ENCODE results near the gene FES. TPM values are rescaled to one million over a fixed set of nuclear protein-coding genes. Genes with fewer than 3 reads are reported as not detected.

Gene FES
- total and polyA plus RNA-seq, 2 donors from 2014 or later, result 9.3 to 33.5 TPM

DNA sequence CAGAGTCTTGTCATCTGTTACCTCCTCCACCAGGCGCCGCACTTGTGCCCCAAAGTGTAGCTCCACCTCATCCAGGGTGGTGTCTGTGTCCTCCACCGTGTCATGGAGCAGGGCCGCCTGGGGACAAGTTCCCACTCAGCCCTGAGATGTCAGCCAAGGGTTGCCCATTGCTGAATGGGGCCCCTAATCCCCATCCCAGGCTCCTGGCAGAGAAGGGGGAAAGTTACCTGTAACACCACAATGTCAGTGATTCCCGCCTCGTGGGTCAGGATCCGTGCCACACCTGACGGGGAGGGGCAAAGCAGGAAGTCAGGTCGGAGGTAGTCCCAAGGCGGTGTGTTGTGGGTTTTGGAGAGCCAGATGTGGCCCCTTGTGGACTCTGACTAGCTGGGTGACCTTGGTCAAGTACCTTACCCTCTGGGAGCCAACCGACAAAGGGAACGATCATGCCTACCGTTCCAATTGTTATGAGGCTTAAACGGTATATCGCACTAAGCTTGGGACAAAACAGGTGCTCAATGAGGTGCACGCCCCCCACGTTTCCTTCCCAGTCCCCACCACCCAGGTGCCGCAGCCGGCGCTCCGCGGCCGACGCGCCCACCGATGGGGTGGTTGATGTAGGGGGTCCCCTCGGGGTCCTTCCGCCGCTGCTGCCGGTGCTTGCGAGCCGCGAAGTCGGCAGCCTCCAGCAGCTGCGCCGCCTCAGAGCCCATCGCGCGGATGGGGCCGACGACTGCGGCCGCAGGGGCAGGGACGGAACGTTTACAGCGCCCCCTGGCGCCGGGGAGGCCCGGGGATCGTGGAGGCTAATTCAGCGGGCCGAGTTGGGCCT is 47.7 kb downstream of the FES start, which contains the start of gene HDDC3:
HDDC3 (minus strand) TSS at position 722 of the 832 bp plus-strand sequence; CDS start at position 713, 9 bp downstream.
- TF ChIP-seq, protein P1, sequence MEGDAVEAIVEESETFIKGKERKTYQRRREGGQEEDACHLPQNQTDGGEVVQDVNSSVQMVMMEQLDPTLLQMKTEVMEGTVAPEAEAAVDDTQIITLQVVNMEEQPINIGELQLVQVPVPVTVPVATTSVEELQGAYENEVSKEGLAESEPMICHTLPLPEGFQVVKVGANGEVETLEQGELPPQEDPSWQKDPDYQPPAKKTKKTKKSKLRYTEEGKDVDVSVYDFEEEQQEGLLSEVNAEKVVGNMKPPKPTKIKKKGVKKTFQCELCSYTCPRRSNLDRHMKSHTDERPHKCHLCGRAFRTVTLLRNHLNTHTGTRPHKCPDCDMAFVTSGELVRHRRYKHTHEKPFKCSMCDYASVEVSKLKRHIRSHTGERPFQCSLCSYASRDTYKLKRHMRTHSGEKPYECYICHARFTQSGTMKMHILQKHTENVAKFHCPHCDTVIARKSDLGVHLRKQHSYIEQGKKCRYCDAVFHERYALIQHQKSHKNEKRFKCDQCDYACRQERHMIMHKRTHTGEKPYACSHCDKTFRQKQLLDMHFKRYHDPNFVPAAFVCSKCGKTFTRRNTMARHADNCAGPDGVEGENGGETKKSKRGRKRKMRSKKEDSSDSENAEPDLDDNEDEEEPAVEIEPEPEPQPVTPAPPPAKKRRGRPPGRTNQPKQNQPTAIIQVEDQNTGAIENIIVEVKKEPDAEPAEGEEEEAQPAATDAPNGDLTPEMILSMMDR (IDR thresholded peaks at IDR 0.05; ENCODE audit: borderline replicate concordance, extremely low read depth, insufficient read depth), result peak; percentile 88
- Histone ChIP-seq H3K9me3 (ENCODE audit: control insufficient read depth in 2 of 3, insufficient read depth in 1 of 3, low read length in 3 of 3) (no peaks in the 10 kb centered on the region), H3K27me3 (ENCODE audit: control insufficient read depth, insufficient read depth, low read length) (no peaks in the 10 kb centered on the region), H3K4me3 (ENCODE audit: low read length in 3 of 3) (peak within 1 kb of the TSS; percentile 87 to 94 (median 91)), H3K4me1 (ENCODE audit: control insufficient read depth in 2 of 3, insufficient read depth in 2 of 3, low read depth in 1 of 3, low read length in 3 of 3) (peaks cover 0 to 34% (median 14%) of the 10 kb centered on the region in 3 donors), H3K36me3 (ENCODE audit: control insufficient read depth in 2 of 3, insufficient read depth in 3 of 3, low read length in 3 of 3) (no peaks in the 10 kb centered on the region), H3K9ac (ENCODE audit: low read length in 3 of 3) (peak within 1 kb of the TSS; percentile 42 to 96 (median 80)), H3K27ac (ENCODE audit: low read depth in 2 of 2, low read length in 2 of 2) (peak within 1 kb of the TSS; percentile 80 to 94)
- no peak for FAIRE-seq
- peak; percentile 87 to 95 (median 90) for DNase-seq
- intact Hi-C loops (cut with DNase I), result no loop called here

DNA sequence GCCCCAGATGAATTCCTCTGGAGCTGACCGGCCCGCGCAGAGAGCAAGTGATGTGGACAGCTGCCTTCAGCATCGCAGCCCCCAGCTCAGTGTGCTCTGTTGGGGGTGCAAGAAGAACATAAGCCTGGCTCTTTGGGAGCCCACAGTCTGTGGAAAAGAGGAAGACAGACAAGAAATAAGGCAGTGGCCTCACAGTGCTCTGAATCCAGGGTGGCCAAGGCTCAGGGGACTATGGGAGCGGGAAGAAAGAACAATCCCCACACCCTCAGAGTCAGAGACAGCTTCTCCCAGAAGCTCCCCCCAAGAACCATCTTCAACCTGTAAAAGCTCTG is 48.3 kb downstream of the FES start:
- no peaks in the 10 kb centered on the region for H3K36me3 ChIP-seq (ENCODE audit: control insufficient read depth in 2 of 3, insufficient read depth in 3 of 3, low read length in 3 of 3)
- FAIRE-seq (no peak), DNase-seq (no peak)
- TF ChIP-seq, protein P1 (IDR thresholded peaks at IDR 0.05; ENCODE audit: borderline replicate concordance, extremely low read depth, insufficient read depth), result no peak
- peaks cover 0 to 34% (median 14%) of the 10 kb centered on the region in 3 donors for H3K4me1 ChIP-seq (ENCODE audit: control insufficient read depth in 2 of 3, insufficient read depth in 2 of 3, low read depth in 1 of 3, low read length in 3 of 3)
- no peak overlapping the region for H3K9ac ChIP-seq (ENCODE audit: low read length in 3 of 3)
- H3K9me3 ChIP-seq (ENCODE audit: control insufficient read depth in 2 of 3, insufficient read depth in 1 of 3, low read length in 3 of 3), result no peaks in the 10 kb centered on the region
- intact Hi-C loops (cut with DNase I), result no loop called here
- peak overlapping the region in 1 of 2 donors; percentile 94 for H3K27ac ChIP-seq (ENCODE audit: low read depth in 2 of 2, low read length in 2 of 2)
- no peaks in the 10 kb centered on the region for H3K27me3 ChIP-seq (ENCODE audit: control insufficient read depth, insufficient read depth, low read length)
- peak overlapping the region in 1 of 3 donors; percentile 87 for H3K4me3 ChIP-seq (ENCODE audit: low read length in 3 of 3)

DNA sequence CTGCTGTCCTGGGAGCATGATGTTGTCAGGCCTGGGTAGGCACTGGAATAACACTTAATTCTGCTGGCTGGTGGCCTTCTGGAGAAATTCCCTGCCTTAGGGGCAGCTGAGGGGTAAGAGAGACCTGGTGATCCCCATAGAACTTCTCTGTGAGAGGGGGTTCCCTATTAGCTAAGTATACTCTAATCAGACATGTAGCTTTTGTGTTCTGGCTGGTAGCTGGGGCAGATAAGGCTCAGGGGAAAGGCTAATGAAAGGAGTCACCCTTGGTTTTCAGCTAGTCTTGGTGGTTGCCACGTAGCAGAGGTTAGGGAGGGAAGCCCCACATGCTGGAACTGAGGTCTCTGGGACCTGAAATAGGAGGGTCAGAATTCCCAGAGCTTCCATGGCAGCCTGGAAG is 49.0 kb downstream of the FES start:
- no peak for DNase-seq
- Histone ChIP-seq H3K9ac (ENCODE audit: low read length in 3 of 3) (peak overlapping the region in 1 of 3 donors; percentile 6), H3K36me3 (ENCODE audit: control insufficient read depth in 2 of 3, insufficient read depth in 3 of 3, low read length in 3 of 3) (peaks cover 0 to 2% (median 0%) of the 10 kb centered on the region in 3 donors), H3K27me3 (ENCODE audit: control insufficient read depth, insufficient read depth, low read length) (no peaks in the 10 kb centered on the region), H3K4me3 (ENCODE audit: low read length in 3 of 3) (no peak overlapping the region), H3K9me3 (ENCODE audit: control insufficient read depth in 2 of 3, insufficient read depth in 1 of 3, low read length in 3 of 3) (no peaks in the 10 kb centered on the region), H3K27ac (ENCODE audit: low read depth in 2 of 2, low read length in 2 of 2) (no peak overlapping the region), H3K4me1 (ENCODE audit: control insufficient read depth in 2 of 3, insufficient read depth in 2 of 3, low read depth in 1 of 3, low read length in 3 of 3) (peaks cover 0 to 34% (median 14%) of the 10 kb centered on the region in 3 donors)
- TF ChIP-seq, protein P1 (IDR thresholded peaks at IDR 0.05; ENCODE audit: borderline replicate concordance, extremely low read depth, insufficient read depth), result no peak
- no peak for FAIRE-seq
- intact Hi-C loops (cut with DNase I), result no loop called here

All from kidney (tissue), 14 donors.